H9 (cell line): ENCODE measurements around the gene CTNNA1. TPM values are rescaled to one million over a fixed set of nuclear protein-coding genes. Genes with fewer than 3 reads are reported as not detected.

Experiments
- DNase-seq: peaks from one replicate; pipeline ENCODE4 v3.0.0-alpha.2; 2017
- H2AFZ ChIP-seq: one replicate; pipeline ENCODE4 v1.6.1; 2013; ENCODE audit warnings: mild to moderate bottlenecking, low read length, control low read depth, moderate library complexity
- H2AK5ac ChIP-seq: 2 replicates; pipeline ENCODE4 v1.6.1; 2013; ENCODE audit warnings: low read length, control low read depth, mixed read lengths; ENCODE audit not compliant: insufficient read length
- H2BK120ac ChIP-seq: one replicate; pipeline ENCODE4 v1.6.1; 2013; ENCODE audit warnings: low read depth, mild to moderate bottlenecking, low read length, control low read depth, inconsistent platforms; ENCODE audit not compliant: poor library complexity, severe bottlenecking
- H2BK12ac ChIP-seq: 2 replicates; pipeline ENCODE4 v1.6.1; 2013; ENCODE audit warnings: low read length, control low read depth, mixed read lengths, low read depth; ENCODE audit not compliant: insufficient read length
- H2BK15ac ChIP-seq: 2 replicates; pipeline ENCODE4 v1.6.1; 2013; ENCODE audit warnings: low read depth, low read length, control low read depth
- H2BK20ac ChIP-seq: one replicate; pipeline ENCODE4 v1.6.1; 2013; ENCODE audit warnings: low read depth, mild to moderate bottlenecking, low read length, control low read depth, inconsistent platforms; ENCODE audit not compliant: poor library complexity, severe bottlenecking
- H2BK5ac ChIP-seq: 2 replicates; pipeline ENCODE4 v1.6.1; 2013; ENCODE audit warnings: low read length, control low read depth, mixed read lengths; ENCODE audit not compliant: insufficient read length
- H3K14ac ChIP-seq: 2 replicates; pipeline ENCODE4 v1.6.1; 2013; ENCODE audit warnings: low read length, control low read depth; ENCODE audit not compliant: insufficient read depth
- H3K18ac ChIP-seq: 2 replicates; pipeline ENCODE4 v1.6.1; 2013; ENCODE audit warnings: low read depth, mild to moderate bottlenecking, mixed read lengths, low read length, control low read depth; ENCODE audit not compliant: insufficient read length
- H3K23ac ChIP-seq: 2 replicates; pipeline ENCODE4 v1.6.1; 2013; ENCODE audit warnings: low read length, control low read depth, mixed read lengths, low read depth; ENCODE audit not compliant: insufficient read length
- H3K23me2 ChIP-seq: 2 replicates; pipeline ENCODE4 v1.6.1; 2013; ENCODE audit warnings: low read depth, mild to moderate bottlenecking, mixed read lengths, low read length, control low read depth; ENCODE audit not compliant: insufficient read length, poor library complexity, severe bottlenecking
- H3K27ac ChIP-seq: 2 replicates; pipeline ENCODE4 v1.5.1; 2013; ENCODE audit warnings: low read length, control low read depth, mixed read lengths, low read depth; ENCODE audit not compliant: insufficient read length
- H3K27me3 ChIP-seq: 2 replicates; pipeline ENCODE4 v1.6.1; 2013; ENCODE audit warnings: low read length, control low read depth, inconsistent platforms; ENCODE audit not compliant: insufficient read depth
- H3K4ac ChIP-seq: 2 replicates; pipeline ENCODE4 v1.6.1; 2013; ENCODE audit warnings: low read depth, mild to moderate bottlenecking, control low read depth, inconsistent platforms, low read length, moderate library complexity
- H3K4me1 ChIP-seq: 2 replicates; pipeline ENCODE4 v1.6.1; 2013; ENCODE audit warnings: low read length, control low read depth, inconsistent platforms; ENCODE audit not compliant: insufficient read depth
- H3K4me2 ChIP-seq: 2 replicates; pipeline ENCODE4 v1.6.1; 2013; ENCODE audit warnings: low read length, control low read depth, mixed read lengths; ENCODE audit not compliant: insufficient read length, insufficient read depth
- H3K56ac ChIP-seq: 2 replicates; pipeline ENCODE4 v1.6.1; 2013; ENCODE audit warnings: low read depth, mild to moderate bottlenecking, mixed read lengths, low read length, control low read depth; ENCODE audit not compliant: insufficient read length
- H3K79me1 ChIP-seq: 2 replicates; pipeline ENCODE4 v1.6.1; 2013; ENCODE audit warnings: low read depth, mild to moderate bottlenecking, moderate library complexity, low read length, control low read depth, inconsistent platforms; ENCODE audit not compliant: insufficient read depth, poor library complexity, severe bottlenecking
- H3K79me2 ChIP-seq: 2 replicates; pipeline ENCODE4 v1.6.1; 2013; ENCODE audit warnings: low read length, control low read depth, inconsistent platforms; ENCODE audit not compliant: insufficient read depth
- H3K9ac ChIP-seq: 2 replicates; pipeline ENCODE4 v1.6.1; 2013; ENCODE audit warnings: low read length, control low read depth, mixed read lengths; ENCODE audit not compliant: insufficient read length; ENCODE audit errors: extremely low read depth
- H3K9me3 ChIP-seq: one replicate; pipeline ENCODE4 v1.6.1; 2013; ENCODE audit warnings: low read depth, low read length, inconsistent platforms; ENCODE audit not compliant: control insufficient read depth
- H3T11ph ChIP-seq: one replicate; pipeline ENCODE4 v1.6.1; 2013; ENCODE audit warnings: mild to moderate bottlenecking, low read length, control low read depth, inconsistent platforms
- H4K20me1 ChIP-seq: one replicate; pipeline ENCODE4 v1.6.1; 2013; ENCODE audit not compliant: control insufficient read depth, insufficient read length, insufficient read depth
- H4K5ac ChIP-seq: 2 replicates; pipeline ENCODE4 v1.6.1; 2013; ENCODE audit warnings: low read depth, mild to moderate bottlenecking, mixed read lengths, low read length, control low read depth; ENCODE audit not compliant: insufficient read length
- H4K8ac ChIP-seq: replicated peaks from 2 replicates; pipeline ENCODE4 v1.6.1; 2013; ENCODE audit warnings: low read length, control low read depth, mixed read lengths, low read depth; ENCODE audit not compliant: insufficient read length
- H4K91ac ChIP-seq: 2 replicates; pipeline ENCODE4 v1.6.1; 2013; ENCODE audit warnings: low read depth, mild to moderate bottlenecking, moderate library complexity, mixed read lengths, low read length, control low read depth; ENCODE audit not compliant: insufficient read length
- H3K27ac Mint-ChIP-seq, 3 experiments: 2 replicates in 2 of 3; 3 replicates in 1 of 3; pipeline ENCODE4 v1.8.0; 2020 to 2021; ENCODE audit warnings: mixed read lengths in 3 of 3, mild to moderate bottlenecking in 1 of 3, moderate library complexity in 1 of 3
- H3K27me3 Mint-ChIP-seq: 2 replicates; pipeline ENCODE4 v1.8.0; 2021; ENCODE audit warnings: low read depth, mild to moderate bottlenecking, moderate library complexity, mixed read lengths
- H3K36me3 Mint-ChIP-seq, 3 experiments: 2 replicates in 2 of 3; 3 replicates in 1 of 3; pipeline ENCODE4 v1.8.0; 2020 to 2021; ENCODE audit warnings: low read depth in 3 of 3, mixed read lengths in 3 of 3; ENCODE audit not compliant: insufficient read depth in 1 of 3
- H3K4me1 Mint-ChIP-seq, 2 experiments: 2 replicates each; pipeline ENCODE4 v1.8.0; 2020; ENCODE audit warnings: mixed read lengths in 2 of 2
- H3K4me3 Mint-ChIP-seq, 2 experiments: 2 replicates in 1 of 2; 3 replicates in 1 of 2; pipeline ENCODE4 v1.8.0; 2020 to 2021; ENCODE audit warnings: mild to moderate bottlenecking in 2 of 2, mixed read lengths in 2 of 2, moderate library complexity in 1 of 2
- H3K9me3 Mint-ChIP-seq, 2 experiments: 2 replicates in 1 of 2; 3 replicates in 1 of 2; pipeline ENCODE4 v1.8.0; 2020; ENCODE audit warnings: mild to moderate bottlenecking in 2 of 2, mixed read lengths in 2 of 2, moderate library complexity in 1 of 2
- total RNA-seq: library from RNA; stranded (reverse); gene quantifications from 2 replicates; pipeline ENCODE4 v1.2.1, GENCODE V29; 2021
- TF ChIP-seq, protein P1 (sequence below): fragments of 200-600 bp; sonication (generic); conservative IDR thresholded peaks from 3 replicates; pipeline ENCODE4 v1.8.0; 2021; ENCODE audit warnings: antibody characterized with exemption, mild to moderate bottlenecking

The CTNNA1 gene
- total RNA-seq, 1 experiment from 2014 or later, result 354 TPM

GRCh38 chr5:138789771-138790242 lies 36.6 kb downstream of the CTNNA1 start:
- no peaks in the 10 kb centered on the region for H3K9me3 ChIP-seq
- no peak overlapping the region for H2BK5ac ChIP-seq
- no peak overlapping the region for H4K5ac ChIP-seq
- H3K27me3 ChIP-seq, result no peaks in the 10 kb centered on the region
- no peak overlapping the region for H4K91ac ChIP-seq
- Mint-ChIP-seq H3K4me3 (no peak overlapping the region), H3K36me3 (peaks cover 8 to 26% (median 26%) of the 10 kb centered on the region in 3 experiments; a peak in 6 of 7 replicates), H3K27ac (peak overlapping the region in 2 of 3 experiments; percentile 23 to 51; a peak in 4 of 7 replicates), H3K4me1 (peaks cover 18 to 19% of the 10 kb centered on the region in 2 experiments), H3K9me3 (no peaks in the 10 kb centered on the region), H3K27me3 (no peaks in the 10 kb centered on the region)
- no peak overlapping the region for H3K14ac ChIP-seq
- no peak overlapping the region for H2BK15ac ChIP-seq
- no peak overlapping the region for H3K56ac ChIP-seq
- H2BK120ac ChIP-seq, result no peak overlapping the region
- H4K8ac ChIP-seq, result no peak overlapping the region
- H4K20me1 ChIP-seq, result no peaks in the 10 kb centered on the region
- H3K18ac ChIP-seq, result no peak overlapping the region
- H3K4ac ChIP-seq, result no peak overlapping the region
- H3K79me1 ChIP-seq, result peaks cover 2% of the 10 kb centered on the region
- no peak overlapping the region for H3K4me2 ChIP-seq
- H2BK12ac ChIP-seq, result no peak overlapping the region
- no peak overlapping the region for H3K9ac ChIP-seq
- no peaks in the 10 kb centered on the region; the same call in 1 of the 2 replicates for H3K4me1 ChIP-seq
- H2AFZ ChIP-seq, result no peak overlapping the region
- TF ChIP-seq, protein P1, sequence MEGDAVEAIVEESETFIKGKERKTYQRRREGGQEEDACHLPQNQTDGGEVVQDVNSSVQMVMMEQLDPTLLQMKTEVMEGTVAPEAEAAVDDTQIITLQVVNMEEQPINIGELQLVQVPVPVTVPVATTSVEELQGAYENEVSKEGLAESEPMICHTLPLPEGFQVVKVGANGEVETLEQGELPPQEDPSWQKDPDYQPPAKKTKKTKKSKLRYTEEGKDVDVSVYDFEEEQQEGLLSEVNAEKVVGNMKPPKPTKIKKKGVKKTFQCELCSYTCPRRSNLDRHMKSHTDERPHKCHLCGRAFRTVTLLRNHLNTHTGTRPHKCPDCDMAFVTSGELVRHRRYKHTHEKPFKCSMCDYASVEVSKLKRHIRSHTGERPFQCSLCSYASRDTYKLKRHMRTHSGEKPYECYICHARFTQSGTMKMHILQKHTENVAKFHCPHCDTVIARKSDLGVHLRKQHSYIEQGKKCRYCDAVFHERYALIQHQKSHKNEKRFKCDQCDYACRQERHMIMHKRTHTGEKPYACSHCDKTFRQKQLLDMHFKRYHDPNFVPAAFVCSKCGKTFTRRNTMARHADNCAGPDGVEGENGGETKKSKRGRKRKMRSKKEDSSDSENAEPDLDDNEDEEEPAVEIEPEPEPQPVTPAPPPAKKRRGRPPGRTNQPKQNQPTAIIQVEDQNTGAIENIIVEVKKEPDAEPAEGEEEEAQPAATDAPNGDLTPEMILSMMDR, result peak; percentile 83
- peaks cover 5% of the 10 kb centered on the region; the same call in 1 of the 2 replicates for H3K79me2 ChIP-seq
- no peak overlapping the region for H2AK5ac ChIP-seq
- DNase-seq, result no peak
- H3K27ac ChIP-seq, result no peak overlapping the region
- H3T11ph ChIP-seq, result no peak overlapping the region
- no peaks in the 10 kb centered on the region for H3K23me2 ChIP-seq
- H3K23ac ChIP-seq, result no peak overlapping the region
- no peak overlapping the region for H2BK20ac ChIP-seq
